Activated naive CD4-positive, alpha-beta T cell (primary cell): ENCODE data around the gene SH3GL3.

Experiments
- DNase-seq, 4 experiments: peaks; one replicate each; lab custom pipeline; 2025; lab: John Stamatoyannopoulos, UW

Gene SH3GL3

GRCh38 chr15:83570756-83571155 is 123.6 kb downstream of the SH3GL3 start:
- DNase-seq = no peak

- DNase-seq = no peak
Measured at GRCh38 chr15:83571820-83572707, 124.9 kb downstream of the SH3GL3 start.

DNA sequence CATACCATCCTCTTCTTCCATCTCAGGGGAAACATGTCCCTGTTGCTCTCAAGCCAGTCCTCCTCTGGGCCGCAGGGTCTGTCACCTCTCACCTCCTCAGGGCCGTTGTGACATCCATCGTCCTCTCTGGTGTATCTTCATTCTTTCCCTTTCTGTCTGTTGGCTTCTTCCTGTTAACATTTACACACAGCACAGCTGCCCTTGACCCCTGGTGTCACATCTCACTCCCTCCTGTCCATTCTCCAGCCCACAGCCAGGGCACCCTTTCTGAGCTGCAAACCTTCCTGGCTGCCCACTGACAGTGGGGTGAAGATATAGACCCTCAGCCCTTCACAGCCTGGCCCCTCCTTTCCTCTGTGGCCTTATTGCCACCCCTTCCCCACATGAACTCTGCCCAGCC is 127.2 kb downstream of the SH3GL3 start:
- no peak for DNase-seq

- no peak for DNase-seq
Measured at GRCh38 chr15:83578691-83579090, 131.6 kb downstream of the SH3GL3 start.

DNA sequence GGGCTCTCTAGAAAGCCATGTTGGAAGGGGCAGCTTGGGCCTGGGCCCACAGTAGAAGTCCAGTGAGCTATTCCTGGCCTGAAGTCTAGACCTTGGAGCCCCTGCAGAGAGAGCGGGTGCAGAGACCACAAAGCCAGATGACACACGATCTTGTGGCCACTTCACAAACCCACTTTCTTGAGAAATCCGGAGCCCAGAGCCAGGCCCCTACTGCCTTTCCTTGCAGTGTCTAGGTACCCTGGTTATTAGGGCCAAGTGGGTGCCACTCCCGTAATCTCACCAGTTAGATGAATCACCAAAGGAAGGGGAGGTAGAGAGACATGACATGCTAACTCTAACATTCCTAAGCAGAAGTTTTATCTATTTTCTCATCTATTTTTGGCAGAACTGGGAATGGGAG is 134.2 kb downstream of the SH3GL3 start:
- DNase-seq = no peak

DNA sequence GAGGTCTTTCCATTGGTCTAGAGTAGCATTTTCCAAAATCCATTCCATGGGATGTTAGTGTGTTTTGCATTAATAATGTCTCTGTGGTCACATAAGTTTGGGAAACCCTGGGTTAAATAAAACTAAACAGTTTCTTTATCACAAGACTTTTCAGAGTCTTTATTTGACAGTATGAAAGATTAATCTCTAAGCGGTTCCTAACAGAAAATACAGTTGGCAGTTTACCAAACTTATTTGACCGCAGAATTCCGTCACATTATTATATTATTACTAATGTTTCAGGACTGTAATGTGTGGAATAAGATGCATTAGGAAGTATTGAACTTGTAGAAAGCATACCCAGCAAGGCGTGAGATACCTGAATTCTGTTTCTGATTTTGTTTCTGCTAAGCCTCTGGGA is 135.2 kb downstream of the SH3GL3 start:
- no peak for DNase-seq

- no peak for DNase-seq
Measured at GRCh38 chr15:83585601-83586335, 138.6 kb downstream of the SH3GL3 start.

- no peak for DNase-seq
Measured at GRCh38 chr15:83587091-83587490, 139.9 kb downstream of the SH3GL3 start.

GRCh38 chr15:83588441-83588840 is 141.3 kb downstream of the SH3GL3 start:
- no peak for DNase-seq

- DNase-seq = no peak
Measured at GRCh38 chr15:83592370-83593040, 145.4 kb downstream of the SH3GL3 start.

GRCh38 chr15:83595191-83595590 is 148.1 kb downstream of the SH3GL3 start:
- DNase-seq = no peak

- no peak for DNase-seq
Measured at GRCh38 chr15:83598031-83598430, 150.9 kb downstream of the SH3GL3 start.

DNA sequence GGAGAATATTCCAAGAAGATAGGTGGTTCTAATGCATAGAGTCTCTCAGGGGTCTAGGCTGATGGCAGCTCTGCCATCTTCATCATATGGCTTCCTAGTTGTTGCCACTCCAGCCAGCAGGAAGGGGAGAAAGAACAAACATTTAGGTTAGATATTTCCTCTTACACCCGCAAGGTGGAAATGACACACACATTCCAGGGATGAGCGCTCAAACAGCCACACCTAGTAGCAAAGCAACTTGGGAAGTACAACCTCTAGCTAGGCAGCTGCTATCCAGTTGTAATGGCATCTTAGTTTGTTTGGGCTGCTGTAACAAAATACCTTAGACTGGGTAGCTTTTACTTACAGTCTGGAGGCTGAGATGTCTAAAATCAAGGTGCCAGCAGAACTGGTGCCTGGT is 154.9 kb downstream of the SH3GL3 start:
- no peak for DNase-seq

DNA sequence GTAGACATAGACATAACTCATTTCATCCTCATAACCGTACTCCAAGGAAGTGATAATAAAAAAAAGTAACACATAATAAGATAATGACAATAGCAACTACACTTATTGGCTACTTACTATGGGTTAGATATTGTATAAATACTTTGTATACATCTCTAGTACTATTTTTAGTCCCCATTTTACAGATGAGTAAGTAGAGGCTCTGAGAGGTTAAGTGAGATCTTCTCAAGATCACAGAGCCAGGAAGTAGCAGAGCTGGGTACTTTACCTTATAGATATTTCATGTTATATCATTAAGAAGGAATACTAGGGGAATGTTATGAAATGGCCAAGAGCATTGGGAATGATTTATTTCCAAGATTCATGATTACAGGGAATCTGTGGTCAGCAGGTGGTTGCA is 157.4 kb downstream of the SH3GL3 start:
- no peak for DNase-seq

DNA sequence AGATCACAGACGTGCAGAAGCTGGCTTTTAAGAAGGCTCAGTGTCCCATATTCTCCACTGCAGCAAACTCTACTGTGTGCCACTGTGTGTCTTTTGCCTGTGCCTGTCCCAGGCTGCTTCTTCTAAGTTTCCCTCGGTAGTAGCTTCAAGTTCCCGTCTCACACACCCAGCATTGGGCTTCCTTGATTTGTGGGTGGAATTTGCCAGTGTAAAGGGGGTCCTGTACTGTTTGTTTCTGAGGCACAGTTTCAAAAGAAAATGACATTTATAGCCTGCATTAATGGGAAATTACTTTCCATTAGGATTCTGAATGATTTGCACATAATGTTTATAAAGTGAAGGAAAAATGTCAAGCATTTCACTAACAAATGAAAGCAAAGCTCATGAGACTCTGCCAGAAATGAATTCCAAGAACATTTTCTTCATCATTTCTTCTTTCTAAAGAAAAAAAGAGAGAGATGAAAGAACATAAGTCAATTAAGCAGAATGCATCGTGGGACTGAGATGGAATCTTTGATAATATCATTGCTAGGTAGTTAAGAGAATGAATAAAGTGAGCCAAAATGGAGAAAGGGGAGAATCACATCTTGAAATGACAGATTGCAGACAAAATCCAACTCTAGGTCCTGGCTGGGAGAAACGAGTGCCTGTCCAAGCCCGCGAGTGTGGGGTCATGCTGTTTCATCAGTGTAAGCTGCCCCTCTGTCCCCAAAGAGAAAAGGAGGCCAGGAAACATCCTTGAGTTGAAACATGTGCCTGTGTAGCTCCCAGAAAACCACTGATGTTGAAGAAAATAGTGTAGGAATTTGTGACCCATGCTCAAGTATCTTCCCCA is 158.2 kb downstream of the SH3GL3 start:
- DNase-seq = no peak

DNA sequence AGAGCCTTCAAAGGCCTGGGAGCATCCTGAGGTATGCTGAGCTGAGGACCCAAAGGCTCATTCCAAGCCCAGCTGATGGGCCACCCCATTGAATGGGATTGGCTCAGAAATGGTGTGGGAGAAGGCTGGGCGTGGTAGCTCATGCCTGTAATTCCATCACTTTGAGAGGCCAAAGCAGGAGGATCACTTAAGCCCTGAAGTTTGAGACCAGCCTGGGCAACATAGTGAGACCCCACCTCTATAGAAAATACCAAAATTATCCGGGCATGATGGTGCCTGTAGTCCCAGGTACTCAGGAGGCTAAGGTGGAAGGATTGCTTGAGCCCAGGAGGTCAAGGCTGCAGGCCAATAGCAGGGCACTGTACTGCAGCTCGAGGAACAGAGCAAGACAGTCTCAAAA is 163.0 kb downstream of the SH3GL3 start:
- no peak for DNase-seq

DNA sequence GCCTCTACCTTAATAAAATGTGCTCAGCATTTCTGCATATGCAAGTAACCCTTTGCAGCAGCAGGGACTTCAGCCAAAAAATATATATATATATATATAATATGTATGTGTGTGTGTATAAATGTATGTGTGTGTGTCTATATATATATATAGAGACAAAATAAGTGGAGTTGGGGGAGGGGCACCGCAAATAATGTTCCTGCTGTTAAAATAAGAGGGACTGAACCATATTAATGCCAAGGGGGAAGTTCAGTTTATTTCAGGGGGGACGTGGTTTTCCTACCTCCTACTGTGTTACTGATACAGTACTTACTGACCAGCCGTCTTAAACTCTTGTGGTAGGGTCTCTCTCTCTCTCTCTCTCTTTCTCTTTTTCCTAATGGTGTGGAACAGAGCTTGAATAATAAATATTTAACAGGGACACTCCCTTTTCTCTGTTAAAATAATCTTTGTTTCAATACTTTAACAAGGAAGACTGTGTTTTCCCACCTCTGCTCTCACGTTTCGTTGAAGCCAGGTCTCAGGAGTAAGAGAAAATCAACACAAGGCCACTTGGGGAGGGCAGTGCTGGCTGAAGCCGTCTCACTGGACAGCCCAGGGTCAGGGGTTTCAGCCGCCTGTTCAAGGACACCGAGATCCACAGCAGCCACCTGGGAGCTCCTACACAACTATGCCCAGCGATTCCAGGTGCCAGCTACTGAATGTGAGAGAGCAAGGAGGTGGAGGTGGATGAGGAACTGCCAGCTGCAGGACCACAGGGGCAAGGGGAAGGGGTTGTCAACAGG is 164.0 kb downstream of the SH3GL3 start:
- no peak for DNase-seq

- no peak for DNase-seq
Measured at GRCh38 chr15:83612226-83612625, 165.1 kb downstream of the SH3GL3 start.

DNA sequence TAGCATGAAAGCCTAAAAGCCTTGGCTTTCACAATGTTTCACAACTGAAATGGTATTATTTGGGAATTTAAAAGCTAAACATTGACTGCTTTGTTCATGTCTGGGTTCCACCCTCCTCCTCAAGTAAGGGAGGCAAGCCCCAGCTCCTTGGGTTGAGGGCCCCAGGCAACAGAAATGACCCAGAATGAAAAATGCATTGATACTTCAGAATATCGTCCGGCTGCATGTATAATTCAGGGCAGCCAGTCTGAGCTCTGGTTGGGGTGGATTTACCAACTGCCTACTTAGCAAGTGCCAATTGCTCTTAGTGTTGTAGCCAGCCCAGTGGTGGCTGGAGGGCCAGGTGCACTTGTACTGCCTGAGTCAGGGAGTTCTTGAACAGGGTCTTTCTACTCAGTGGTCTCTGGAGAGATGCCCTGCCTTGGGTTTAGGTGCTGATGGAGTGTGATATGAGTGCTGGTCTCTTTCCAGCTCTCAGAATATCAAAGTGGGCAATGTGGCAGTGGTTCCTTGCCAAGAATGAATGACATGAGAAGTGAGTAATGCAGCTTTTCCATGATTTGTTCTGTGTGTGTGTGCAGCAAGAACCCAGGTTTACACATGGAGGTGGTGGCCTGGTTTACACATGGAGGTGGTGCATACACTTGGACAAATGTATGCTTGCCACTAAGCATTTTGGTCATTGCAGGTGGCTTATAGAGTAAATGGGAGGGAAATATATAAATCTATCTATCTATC is 165.9 kb downstream of the SH3GL3 start:
- no peak for DNase-seq

GRCh38 chr15:83613714-83614113 is 166.6 kb downstream of the SH3GL3 start:
- DNase-seq = no peak
